Trophoblast cell (in vitro differentiated cells and primary cell): Measurements from ENCODE around the gene LRCOL1.

Experiments
- DNase-seq, 2 donors: peaks; one replicate each; pipeline ENCODE4 v3.0.0-alpha.2; 2016
- H2AFZ ChIP-seq: 2 replicates; pipeline ENCODE4 v1.6.1; 2013; ENCODE audit warnings: low read length, moderate library complexity, mild to moderate bottlenecking; ENCODE audit not compliant: insufficient read depth, poor library complexity
- H2AK5ac ChIP-seq: 2 replicates; pipeline ENCODE4 v1.6.1; 2013; ENCODE audit warnings: mild to moderate bottlenecking, low read length
- H2BK120ac ChIP-seq: 2 replicates; pipeline ENCODE4 v1.6.1; 2013; ENCODE audit warnings: low read length, mild to moderate bottlenecking, moderate library complexity; ENCODE audit not compliant: insufficient read depth, poor library complexity
- H2BK12ac ChIP-seq: 2 replicates; pipeline ENCODE4 v1.6.1; 2013; ENCODE audit warnings: mild to moderate bottlenecking, low read length, moderate library complexity
- H2BK5ac ChIP-seq: 2 replicates; pipeline ENCODE4 v1.6.1; 2013; ENCODE audit warnings: low read length, low read depth, moderate library complexity, mild to moderate bottlenecking; ENCODE audit not compliant: poor library complexity
- H3K14ac ChIP-seq: 2 replicates; pipeline ENCODE4 v1.6.1; 2013; ENCODE audit warnings: mild to moderate bottlenecking, low read length
- H3K18ac ChIP-seq: 2 replicates; pipeline ENCODE4 v1.6.1; 2013; ENCODE audit warnings: mild to moderate bottlenecking, low read length
- H3K23ac ChIP-seq: 2 replicates; pipeline ENCODE4 v1.6.1; 2013; ENCODE audit warnings: low read length
- H3K27ac ChIP-seq: 2 replicates; pipeline ENCODE4 v1.5.1; 2013; ENCODE audit warnings: low read depth, mild to moderate bottlenecking, inconsistent platforms, low read length, moderate library complexity
- H3K27me3 ChIP-seq: 2 replicates; pipeline ENCODE4 v1.6.1; 2013; ENCODE audit warnings: inconsistent platforms, mild to moderate bottlenecking, low read length, moderate library complexity; ENCODE audit not compliant: insufficient read depth
- H3K36me3 ChIP-seq, 2 experiments: 1 replicate in 1 of 2; 2 replicates in 1 of 2; pipeline ENCODE4 v1.6.1; 2013; ENCODE audit warnings: low read length in 2 of 2, mild to moderate bottlenecking in 2 of 2, moderate library complexity in 1 of 2; ENCODE audit not compliant: insufficient read depth in 2 of 2, control insufficient read depth in 1 of 2
- H3K4ac ChIP-seq: 2 replicates; pipeline ENCODE4 v1.6.1; 2013; ENCODE audit warnings: low read depth, mild to moderate bottlenecking, low read length, moderate library complexity
- H3K4me1 ChIP-seq, 2 experiments: 1 replicate in 1 of 2; 2 replicates in 1 of 2; pipeline ENCODE4 v1.6.1; 2013; ENCODE audit warnings: low read length in 2 of 2, mild to moderate bottlenecking in 2 of 2, moderate library complexity in 1 of 2; ENCODE audit not compliant: insufficient read depth in 2 of 2, control insufficient read depth in 1 of 2
- H3K4me2 ChIP-seq: 2 replicates; pipeline ENCODE4 v1.6.1; 2013; ENCODE audit warnings: inconsistent platforms, mild to moderate bottlenecking, low read length, moderate library complexity
- H3K4me3 ChIP-seq: 2 replicates; pipeline ENCODE4 v1.5.1; 2013; ENCODE audit warnings: mild to moderate bottlenecking, low read depth, low read length, inconsistent platforms
- H3K79me1 ChIP-seq: one replicate; pipeline ENCODE4 v1.6.1; 2013; ENCODE audit warnings: low read length
- H3K79me2 ChIP-seq: 2 replicates; pipeline ENCODE4 v1.6.1; 2013; ENCODE audit warnings: low read length, mild to moderate bottlenecking; ENCODE audit not compliant: control insufficient read depth, insufficient read depth, poor library complexity
- H3K9ac ChIP-seq: 2 replicates; pipeline ENCODE4 v1.6.1; 2013; ENCODE audit warnings: mild to moderate bottlenecking, low read length
- H3K9me3 ChIP-seq: 2 replicates; pipeline ENCODE4 v1.6.1; 2013; ENCODE audit warnings: low read depth, mild to moderate bottlenecking, control low read depth, inconsistent platforms, low read length; ENCODE audit not compliant: insufficient read depth
- H4K12ac ChIP-seq: 2 replicates; pipeline ENCODE4 v1.6.1; 2013; ENCODE audit warnings: low read depth, mild to moderate bottlenecking, low read length, moderate library complexity
- H4K8ac ChIP-seq: 2 replicates; pipeline ENCODE4 v1.6.1; 2013; ENCODE audit warnings: low read depth, mild to moderate bottlenecking, low read length, moderate library complexity
- H4K91ac ChIP-seq: one replicate; pipeline ENCODE4 v1.6.1; 2013; ENCODE audit warnings: low read depth, mild to moderate bottlenecking, low read length, moderate library complexity
- WGBS: extraction: QIAGEN DNeasy Blood & Tissue Kit; methylation state at CpG from one replicate; pipeline ENCODE4 v1.1.7; 2013; ENCODE audit warnings: missing lambda C conversion rate; ENCODE audit not compliant: insufficient read length, insufficient coverage; ENCODE audit errors: extremely low coverage; 5-methylcytosine and 5-hydroxymethylcytosine counted together

LRCOL1 gene

GRCh38 chr12:132581348-132582057, 28.9 kb downstream of the LRCOL1 start:
- H3K9me3 ChIP-seq, result peaks cover 2% of the 10 kb centered on the region
- peaks cover 24% of the 10 kb centered on the region for H3K27me3 ChIP-seq
- no peak overlapping the region for H2BK120ac ChIP-seq
- H4K91ac ChIP-seq, result no peak overlapping the region
- peaks cover 27 to 33% of the 10 kb centered on the region in 2 experiments for H3K36me3 ChIP-seq
- H3K23ac ChIP-seq, result no peak overlapping the region
- no peak for DNase-seq
- H4K8ac ChIP-seq, result no peak overlapping the region
- no peak overlapping the region for H2BK5ac ChIP-seq
- no peak overlapping the region for H4K12ac ChIP-seq
- no peak overlapping the region for H3K4ac ChIP-seq
- no peak overlapping the region for H3K9ac ChIP-seq
- H2BK12ac ChIP-seq, result no peak overlapping the region
- H2AK5ac ChIP-seq, result no peak overlapping the region
- no peak overlapping the region for H3K4me2 ChIP-seq
- no peak overlapping the region for H3K14ac ChIP-seq
- no peaks in the 10 kb centered on the region for H3K79me2 ChIP-seq
- H3K4me3 ChIP-seq, result no peak overlapping the region
- no CpG with 5 or more reads among the region's 17 CpGs for WGBS
- no peak overlapping the region for H2AFZ ChIP-seq
- no peak overlapping the region for H3K27ac ChIP-seq
- H3K79me1 ChIP-seq, result no peaks in the 10 kb centered on the region
- H3K4me1 ChIP-seq, result peaks cover 0 to 3% of the 10 kb centered on the region in 2 experiments
- no peak overlapping the region for H3K18ac ChIP-seq

DNA sequence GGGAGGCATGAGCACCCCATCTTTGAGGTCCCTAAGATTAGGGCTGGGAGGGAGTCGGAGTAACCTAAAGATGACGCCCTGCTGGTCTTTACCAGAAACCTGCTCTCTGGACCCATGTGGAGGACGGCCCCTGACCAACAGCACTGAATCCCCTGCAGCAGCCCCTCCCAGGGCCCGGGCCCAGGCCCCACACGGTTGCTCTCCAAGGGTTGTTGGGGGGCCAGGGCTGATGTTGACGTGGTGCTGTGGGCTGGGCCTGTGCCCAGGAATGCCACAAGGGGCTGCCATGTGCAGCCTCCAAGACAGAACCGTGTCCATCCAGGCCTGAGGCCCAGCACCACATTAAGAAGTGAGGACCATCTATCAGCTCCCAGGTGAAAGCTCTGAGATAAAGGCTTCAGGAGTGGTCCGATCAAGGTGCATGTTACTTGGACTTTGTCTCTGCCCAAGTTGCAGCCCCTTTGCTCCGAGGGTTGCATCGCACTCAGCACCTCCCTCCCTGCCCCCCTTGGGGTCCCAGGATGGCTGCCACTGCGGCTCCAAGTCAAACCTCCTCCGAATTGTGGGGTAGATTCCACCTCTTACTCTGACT, 29.6 kb downstream of the LRCOL1 start:
- Histone ChIP-seq H3K79me1 (no peaks in the 10 kb centered on the region), H2AFZ (no peak overlapping the region), H3K4me3 (no peak overlapping the region), H2BK120ac (no peak overlapping the region), H4K91ac (no peak overlapping the region), H3K9ac (no peak overlapping the region), H3K4me1 (peaks cover 0 to 3% of the 10 kb centered on the region in 2 experiments), H2BK5ac (no peak overlapping the region), H3K23ac (no peak overlapping the region), H3K4ac (no peak overlapping the region), H3K14ac (no peak overlapping the region), H2AK5ac (no peak overlapping the region), H4K8ac (no peak overlapping the region), H3K4me2 (no peak overlapping the region), H4K12ac (no peak overlapping the region), H3K79me2 (no peaks in the 10 kb centered on the region), H3K27ac (no peak overlapping the region), H3K9me3 (peaks cover 2% of the 10 kb centered on the region), H2BK12ac (no peak overlapping the region), H3K18ac (no peak overlapping the region), H3K36me3 (peaks cover 32 to 35% of the 10 kb centered on the region in 2 experiments), H3K27me3 (peaks cover 24% of the 10 kb centered on the region)
- DNase-seq, result no peak
- no CpG with 5 or more reads among the region's 12 CpGs for WGBS

DNA sequence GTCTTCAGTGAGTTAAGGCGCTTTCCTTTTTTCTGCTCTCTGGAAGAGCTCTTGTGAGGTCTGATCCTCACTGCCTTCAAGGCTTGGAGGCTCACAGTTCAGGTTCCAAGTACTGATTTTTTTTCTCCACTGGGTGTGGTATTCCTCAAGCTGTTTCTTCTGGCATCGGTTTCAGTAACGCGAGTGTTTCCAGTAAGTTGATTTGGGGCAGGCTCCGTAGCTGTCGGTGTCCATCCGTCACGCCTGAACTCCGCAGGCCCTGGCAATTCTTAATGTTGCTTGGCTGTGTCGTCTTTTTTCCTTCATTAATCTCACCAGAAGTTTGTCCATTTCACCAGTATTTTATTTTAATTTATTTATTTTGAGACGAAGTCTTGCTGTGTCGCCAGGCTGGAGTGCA, 30.6 kb downstream of the LRCOL1 start:
- Histone ChIP-seq H3K9ac (no peak overlapping the region), H2BK5ac (no peak overlapping the region), H2AK5ac (no peak overlapping the region), H3K27me3 (peaks cover 24% of the 10 kb centered on the region), H2AFZ (no peak overlapping the region), H3K4me1 (peaks cover 0 to 3% of the 10 kb centered on the region in 2 experiments), H4K8ac (no peak overlapping the region), H4K91ac (no peak overlapping the region), H4K12ac (no peak overlapping the region), H3K36me3 (peaks cover 40 to 43% of the 10 kb centered on the region in 2 experiments), H3K9me3 (peaks cover 2% of the 10 kb centered on the region), H3K14ac (no peak overlapping the region), H3K27ac (no peak overlapping the region), H2BK120ac (no peak overlapping the region), H3K4me3 (no peak overlapping the region), H2BK12ac (no peak overlapping the region), H3K23ac (no peak overlapping the region), H3K18ac (no peak overlapping the region), H3K4me2 (no peak overlapping the region), H3K4ac (no peak overlapping the region), H3K79me1 (no peaks in the 10 kb centered on the region), H3K79me2 (no peaks in the 10 kb centered on the region)
- DNase-seq, result no peak
- no CpG with 5 or more reads among the region's 12 CpGs for WGBS

- no peak overlapping the region for H4K8ac ChIP-seq
- WGBS, result no CpG with 5 or more reads among the region's 11 CpGs
Measured at GRCh38 chr12:132578826-132579225, 31.6 kb downstream of the LRCOL1 start.

More at GRCh38 chr12:132578826-132579225, 31.6 kb downstream of the LRCOL1 start:
- Histone ChIP-seq H3K4me2 (no peak overlapping the region), H3K4me1 (peaks cover 0 to 3% of the 10 kb centered on the region in 2 experiments), H2BK12ac (no peak overlapping the region), H3K27ac (no peak overlapping the region), H4K91ac (no peak overlapping the region), H3K14ac (no peak overlapping the region), H3K4ac (no peak overlapping the region), H2BK5ac (no peak overlapping the region), H3K23ac (no peak overlapping the region), H3K4me3 (no peak overlapping the region), H2BK120ac (no peak overlapping the region), H2AFZ (no peak overlapping the region), H4K12ac (no peak overlapping the region), H3K79me1 (no peaks in the 10 kb centered on the region), H3K9me3 (peaks cover 3% of the 10 kb centered on the region), H3K9ac (no peak overlapping the region), H3K36me3 (peaks cover 49 to 52% of the 10 kb centered on the region in 2 experiments), H3K27me3 (peaks cover 23% of the 10 kb centered on the region), H3K18ac (no peak overlapping the region), H3K79me2 (no peaks in the 10 kb centered on the region), H2AK5ac (no peak overlapping the region)
- DNase-seq, result no peak
